T-helper 17 cell (primary cell): ENCODE data around the gene THADA. TPM values are rescaled to one million over a fixed set of nuclear protein-coding genes. Genes with fewer than 3 reads are reported as not detected.
"Not testable (repeated sequence)": the region's sequence is repeated elsewhere in the genome, so short reads cannot be mapped to it uniquely, and the experiment has no call there.

ENCODE experiments used
- ATAC-seq: fragments of 150-1000 bp; cut with Tn5 transposase; 2 replicates; pipeline ENCODE4 v1.10.0; 2021; ENCODE audit warnings: mild to moderate bottlenecking, moderate library complexity
- DNase-seq, 3 donors: peaks; one replicate each; pipeline versions ENCODE4 v3.0.0 to v3.0.0-alpha.2; 2020 to 2021
- H3K9me3 ChIP-seq: one replicate; pipeline ENCODE4 v1.7.0; 2013; ENCODE audit warnings: low read length, mild to moderate bottlenecking; ENCODE audit not compliant: control insufficient read depth, poor library complexity, severe bottlenecking
- H3K27ac Mint-ChIP-seq: one replicate; pipeline ENCODE4 v1.8.0; 2022; ENCODE audit warnings: mild to moderate bottlenecking, moderate library complexity, mixed read lengths
- H3K27me3 Mint-ChIP-seq: one replicate; pipeline ENCODE4 v1.8.0; 2022; ENCODE audit warnings: mixed read lengths
- H3K36me3 Mint-ChIP-seq: one replicate; pipeline ENCODE4 v1.8.0; 2022; ENCODE audit warnings: low read depth, mixed read lengths
- H3K4me1 Mint-ChIP-seq: one replicate; pipeline ENCODE4 v1.8.0; 2022; ENCODE audit warnings: mild to moderate bottlenecking, mixed read lengths
- H3K4me3 Mint-ChIP-seq: one replicate; pipeline ENCODE4 v1.8.0; 2022; ENCODE audit warnings: mild to moderate bottlenecking, moderate library complexity, mixed read lengths
- total RNA-seq, 4 donors: library from RNA in 2 of 4; stranded (reverse) in 2 of 4; gene quantifications; one replicate each; pipeline ENCODE4 v1.2.3 and lab custom pipeline; 2022 to 2026

THADA gene
- total RNA-seq, 2 donors from 2014 or later, result 40.1 to 41.0 TPM

DNA sequence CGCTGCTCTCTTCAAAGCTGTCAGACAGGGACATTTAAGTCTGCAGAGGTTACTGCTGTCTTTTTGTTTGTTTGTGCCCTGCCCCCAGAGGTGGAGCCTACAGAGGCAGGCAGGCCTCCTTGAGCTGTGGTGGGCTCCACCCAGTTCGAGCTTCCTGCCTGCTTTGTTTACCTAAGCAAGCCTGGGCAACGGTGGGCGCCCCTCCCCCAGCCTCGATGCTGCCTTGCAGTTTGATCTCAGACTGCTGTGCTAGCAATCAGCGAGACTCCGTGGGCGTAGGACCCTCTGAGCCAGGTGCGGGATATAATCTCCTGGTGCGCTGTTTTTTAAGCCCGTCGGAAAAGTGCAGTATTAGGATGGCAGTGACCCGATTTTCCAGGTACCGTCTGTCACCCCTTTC lies 47.5 kb downstream of the THADA start:
- H3K4me1 Mint-ChIP-seq, ATAC-seq, H3K36me3 Mint-ChIP-seq, H3K9me3 ChIP-seq, H3K4me3 Mint-ChIP-seq, H3K27me3 Mint-ChIP-seq: not testable (repeated sequence)
- peak overlapping the region; percentile 43 for H3K27ac Mint-ChIP-seq
- peak in 1 of 3 donors; percentile 20 for DNase-seq

DNA sequence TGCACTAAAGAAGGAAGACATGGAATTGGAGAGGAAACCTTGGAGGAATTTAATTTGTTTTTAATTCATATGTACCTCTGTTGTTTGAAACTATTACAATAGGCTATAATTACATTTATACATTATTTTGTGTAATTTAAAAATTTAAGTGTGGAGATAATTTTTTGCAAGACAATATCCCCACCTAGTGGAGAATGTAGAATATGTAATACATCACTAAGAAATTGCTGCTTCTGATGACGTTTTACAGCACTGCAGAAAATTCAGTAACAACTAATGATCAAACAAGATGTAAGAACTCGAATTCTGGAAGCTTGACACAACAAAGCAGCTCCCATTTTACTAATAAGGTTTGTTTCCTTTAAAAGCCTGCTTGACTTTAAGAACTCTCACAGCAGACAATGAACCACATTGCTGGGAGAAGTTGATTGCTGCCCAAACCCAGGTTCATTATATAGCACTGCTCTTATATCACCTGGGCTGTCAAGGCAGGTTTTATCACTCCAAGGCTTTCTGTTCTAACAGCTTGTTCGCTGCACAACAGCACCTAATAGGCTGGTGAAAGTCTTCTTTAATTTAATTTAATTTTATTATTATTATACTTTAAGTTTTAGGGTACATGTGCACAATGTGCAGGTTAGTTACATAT lies 53.4 kb downstream of the THADA start:
- H3K9me3 ChIP-seq, result no peaks in the 10 kb centered on the region
- Mint-ChIP-seq H3K27ac (no peak overlapping the region), H3K36me3 (no peaks in the 10 kb centered on the region), H3K4me3 (no peak overlapping the region), H3K4me1 (peaks cover 7% of the 10 kb centered on the region), H3K27me3 (no peaks in the 10 kb centered on the region)
- ATAC-seq (peak; percentile 75), DNase-seq (no peak)

DNA sequence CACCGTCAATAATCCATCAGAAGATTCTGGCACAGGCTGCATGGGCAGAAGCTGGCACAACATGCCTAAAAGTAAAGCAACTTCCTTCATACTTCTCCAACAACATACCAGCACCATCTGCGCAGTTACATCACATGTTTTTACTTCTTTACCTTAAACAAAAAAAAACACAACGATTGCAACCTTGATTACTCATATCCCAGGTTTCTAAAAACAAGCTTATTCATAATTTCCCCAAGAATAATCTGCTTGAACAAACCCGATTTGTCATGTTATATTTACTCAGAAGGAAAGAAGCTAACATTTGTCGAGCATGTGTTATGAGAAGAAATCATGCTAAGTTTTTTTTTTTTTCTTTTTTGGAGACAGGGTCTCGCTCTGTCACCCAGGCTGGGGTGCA lies 54.7 kb downstream of the THADA start:
- H3K9me3 ChIP-seq, result no peaks in the 10 kb centered on the region
- Mint-ChIP-seq H3K27me3 (no peaks in the 10 kb centered on the region), H3K27ac (no peak overlapping the region), H3K4me3 (no peak overlapping the region), H3K36me3 (no peaks in the 10 kb centered on the region), H3K4me1 (peaks cover 10% of the 10 kb centered on the region)
- ATAC-seq, result no peak
- DNase-seq, result no peak

- H3K4me3 Mint-ChIP-seq, result no peak overlapping the region
- H3K36me3 Mint-ChIP-seq, result no peaks in the 10 kb centered on the region
- H3K27me3 Mint-ChIP-seq, result no peaks in the 10 kb centered on the region
- no peak for ATAC-seq
- no peak overlapping the region for H3K27ac Mint-ChIP-seq
- H3K9me3 ChIP-seq, result no peaks in the 10 kb centered on the region
- peaks cover 10% of the 10 kb centered on the region for H3K4me1 Mint-ChIP-seq
- DNase-seq, result no peak
Observed at GRCh38 chr2:43540021-43540779, 55.6 kb downstream of the THADA start.

- no peak overlapping the region for H3K4me3 Mint-ChIP-seq
- no peak overlapping the region for H3K27ac Mint-ChIP-seq
- no peaks in the 10 kb centered on the region for H3K9me3 ChIP-seq
- peaks cover 3% of the 10 kb centered on the region for H3K36me3 Mint-ChIP-seq
- H3K27me3 Mint-ChIP-seq, result no peaks in the 10 kb centered on the region
- H3K4me1 Mint-ChIP-seq, result peaks cover 11% of the 10 kb centered on the region
- ATAC-seq, result no peak
- no peak for DNase-seq
Observed at GRCh38 chr2:43539436-43539835, 56.4 kb downstream of the THADA start.

DNA sequence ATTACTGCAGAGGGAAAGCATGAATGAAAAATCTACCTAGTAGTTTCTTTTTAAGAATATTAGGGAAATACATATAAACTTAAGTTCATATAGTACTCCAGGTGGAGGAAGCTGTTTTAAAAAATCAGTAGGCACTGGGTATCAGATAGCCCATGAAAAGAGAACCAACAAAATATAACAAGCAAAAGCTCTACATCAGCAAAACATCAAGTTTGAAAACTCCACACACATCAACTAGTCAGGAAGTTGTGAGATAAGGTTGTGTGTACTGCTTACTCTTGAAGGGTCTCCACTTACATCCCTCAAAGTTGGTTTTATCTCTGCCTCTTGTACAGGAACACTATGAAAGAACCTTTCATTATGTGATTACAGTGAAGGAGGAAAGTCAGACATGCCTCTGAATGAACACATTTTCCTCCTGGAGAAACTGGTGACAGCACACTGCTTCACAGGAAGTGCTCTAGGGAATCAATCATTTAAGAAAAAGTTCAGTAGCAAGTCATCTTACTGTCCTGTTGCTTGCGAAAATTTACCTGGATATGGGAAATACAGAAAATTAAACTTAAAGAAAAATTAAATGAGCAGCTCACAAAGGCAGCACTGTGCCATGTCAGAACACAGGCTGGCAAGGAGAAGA lies 57.7 kb downstream of the THADA start:
- no peaks in the 10 kb centered on the region for H3K27me3 Mint-ChIP-seq
- H3K4me1 Mint-ChIP-seq, result peaks cover 13% of the 10 kb centered on the region
- ATAC-seq (no peak), DNase-seq (no peak)
- H3K9me3 ChIP-seq, result no peaks in the 10 kb centered on the region
- H3K27ac Mint-ChIP-seq, result peak overlapping the region; percentile 75
- H3K36me3 Mint-ChIP-seq, result peaks cover 5% of the 10 kb centered on the region
- no peak overlapping the region for H3K4me3 Mint-ChIP-seq

GRCh38 chr2:43537137-43537536 lies 58.7 kb downstream of the THADA start:
- no peak overlapping the region for H3K4me3 Mint-ChIP-seq
- DNase-seq, result no peak
- no peaks in the 10 kb centered on the region for H3K9me3 ChIP-seq
- ATAC-seq, result peak; percentile 86
- H3K27ac Mint-ChIP-seq, result peak overlapping the region; percentile 75
- H3K4me1 Mint-ChIP-seq, result peaks cover 13% of the 10 kb centered on the region
- H3K27me3 Mint-ChIP-seq, result no peaks in the 10 kb centered on the region
- peaks cover 5% of the 10 kb centered on the region for H3K36me3 Mint-ChIP-seq

- H3K4me1 Mint-ChIP-seq, result peaks cover 17% of the 10 kb centered on the region
- no peak for ATAC-seq
Observed at GRCh38 chr2:43534569-43534968, 61.3 kb downstream of the THADA start.

GRCh38 chr2:43532572-43532971 lies 63.3 kb downstream of the THADA start:
- not testable (repeated sequence) for H3K36me3 Mint-ChIP-seq, H3K9me3 ChIP-seq, DNase-seq, H3K4me1 Mint-ChIP-seq, H3K4me3 Mint-ChIP-seq, ATAC-seq, H3K27me3 Mint-ChIP-seq, H3K27ac Mint-ChIP-seq

More at GRCh38 chr2:43534569-43534968, 61.3 kb downstream of the THADA start:
- Mint-ChIP-seq H3K27ac (no peak overlapping the region), H3K36me3 (peaks cover 5% of the 10 kb centered on the region), H3K4me3 (no peak overlapping the region), H3K27me3 (no peaks in the 10 kb centered on the region)
- H3K9me3 ChIP-seq, result no peaks in the 10 kb centered on the region
- DNase-seq, result no peak

- no peak overlapping the region for H3K4me3 Mint-ChIP-seq
- no peaks in the 10 kb centered on the region for H3K27me3 Mint-ChIP-seq
- H3K9me3 ChIP-seq, result no peaks in the 10 kb centered on the region
- H3K36me3 Mint-ChIP-seq, result peaks cover 5% of the 10 kb centered on the region
- no peak overlapping the region for H3K27ac Mint-ChIP-seq
- ATAC-seq (no peak), DNase-seq (no peak)
- H3K4me1 Mint-ChIP-seq, result peaks cover 6% of the 10 kb centered on the region
Observed at GRCh38 chr2:43531251-43531650, 64.6 kb downstream of the THADA start.

DNA sequence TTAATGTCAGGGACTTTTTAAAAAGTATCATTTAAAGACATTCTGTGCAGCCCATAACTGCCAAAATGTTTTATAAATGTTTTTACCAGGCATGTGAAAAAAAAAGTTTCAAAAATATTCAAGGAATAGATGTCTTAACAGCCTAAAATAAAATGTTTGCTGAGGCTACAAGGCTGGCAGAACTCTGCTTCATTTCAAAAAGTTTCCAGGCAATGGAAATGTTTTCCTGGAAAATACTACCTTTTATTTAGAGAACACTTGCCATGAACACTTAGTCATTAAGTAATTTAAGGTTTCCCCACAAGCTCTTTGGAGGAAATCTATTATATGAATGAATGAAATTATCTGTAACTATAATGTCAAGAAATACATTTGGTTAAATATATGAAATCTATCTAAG lies 68.8 kb downstream of the THADA start:
- no peaks in the 10 kb centered on the region for H3K9me3 ChIP-seq
- no peaks in the 10 kb centered on the region for H3K36me3 Mint-ChIP-seq
- no peak overlapping the region for H3K4me3 Mint-ChIP-seq
- no peaks in the 10 kb centered on the region for H3K27me3 Mint-ChIP-seq
- ATAC-seq, result no peak
- H3K27ac Mint-ChIP-seq, result no peak overlapping the region
- peaks cover 8% of the 10 kb centered on the region for H3K4me1 Mint-ChIP-seq
- DNase-seq, result no peak

DNA sequence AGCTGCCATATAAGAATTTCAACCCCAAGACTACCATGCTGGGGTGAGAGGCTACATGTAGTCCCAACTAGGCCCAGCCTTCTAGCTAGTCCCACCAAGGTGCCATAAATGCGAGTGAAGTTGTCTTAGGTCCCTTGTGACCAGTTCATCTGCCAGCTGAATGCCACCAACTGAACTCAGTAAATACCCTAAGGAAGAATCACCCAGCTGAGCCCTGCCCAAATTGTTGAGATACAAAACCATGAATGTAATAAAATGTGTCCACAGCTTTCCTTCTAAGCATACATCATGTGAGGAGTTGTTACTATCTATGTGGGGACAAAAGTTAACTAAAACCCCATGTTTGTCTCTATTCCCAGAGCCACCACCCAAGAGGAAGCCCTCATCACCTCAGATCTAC lies 70.3 kb downstream of the THADA start:
- no peaks in the 10 kb centered on the region for H3K27me3 Mint-ChIP-seq
- H3K4me1 Mint-ChIP-seq, result peaks cover 4% of the 10 kb centered on the region
- H3K9me3 ChIP-seq, result no peaks in the 10 kb centered on the region
- ATAC-seq (no peak), DNase-seq (no peak)
- H3K27ac Mint-ChIP-seq, result no peak overlapping the region
- H3K4me3 Mint-ChIP-seq, result no peak overlapping the region
- H3K36me3 Mint-ChIP-seq, result no peaks in the 10 kb centered on the region

DNA sequence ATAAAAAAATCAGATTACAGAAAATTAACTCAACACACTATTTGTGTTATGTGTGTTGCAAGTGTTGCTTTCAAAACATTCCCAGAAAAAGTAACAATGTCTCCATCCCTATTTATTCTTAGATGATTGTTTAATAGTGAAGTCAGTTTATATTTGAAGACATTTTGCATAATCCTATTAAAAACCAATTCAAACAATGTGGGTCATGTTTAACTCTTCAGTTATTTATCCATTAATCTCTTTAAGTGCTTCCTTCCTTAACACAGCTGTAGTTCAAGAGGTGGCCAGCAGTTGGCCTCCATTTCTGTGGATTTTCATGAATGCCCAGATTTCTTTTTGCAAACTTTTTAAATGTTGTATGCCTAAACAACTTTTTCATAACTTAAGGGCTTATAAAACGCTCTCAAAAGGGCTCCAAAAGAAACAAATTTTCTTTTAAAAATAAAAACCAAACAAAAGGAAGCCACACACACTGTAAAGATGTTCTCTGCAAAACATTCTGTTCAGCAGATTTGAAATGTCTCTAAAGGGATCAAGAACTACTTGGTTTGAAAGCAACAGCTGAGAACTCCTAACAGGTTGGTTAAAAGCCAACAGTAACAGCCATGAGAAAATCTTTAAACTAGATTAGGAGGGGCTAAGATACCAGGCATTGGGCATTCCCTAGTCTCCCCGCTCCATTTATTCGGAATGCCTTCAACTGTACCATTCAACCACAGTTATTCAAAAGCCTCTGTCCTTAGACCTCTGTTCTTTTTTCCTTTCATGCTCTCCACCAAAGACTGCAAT lies 71.5 kb downstream of the THADA start:
- no peak overlapping the region for H3K27ac Mint-ChIP-seq
- DNase-seq (no peak), ATAC-seq (no peak)
- H3K27me3 Mint-ChIP-seq, result no peaks in the 10 kb centered on the region
- no peaks in the 10 kb centered on the region for H3K36me3 Mint-ChIP-seq
- H3K4me1 Mint-ChIP-seq, result peaks cover 6% of the 10 kb centered on the region
- H3K9me3 ChIP-seq, result no peaks in the 10 kb centered on the region
- no peak overlapping the region for H3K4me3 Mint-ChIP-seq
